HG03045 (cell line): ENCODE data around the gene DMBT1.

Experiments
- ATAC-seq: cut with Tn5 transposase; IDR thresholded peaks from one replicate; pipeline ENCODE4 v1.9.1; 2021; ENCODE audit warnings: mild to moderate bottlenecking, moderate library complexity; ENCODE audit not compliant: unreplicated experiment

The DMBT1 gene

GRCh38 chr10:122560279-122560804 is at the start of gene DMBT1:
DMBT1 (plus strand) TSS chr10:122560754; CDS start chr10:122560771, 17 bp downstream.
- ATAC-seq, result no peak

- no peak for ATAC-seq
Observed at GRCh38 chr10:122513053-122513452, 47.5 kb upstream of the DMBT1 start.

- ATAC-seq, result no peak
Observed at GRCh38 chr10:122514045-122514840, 46.3 kb upstream of the DMBT1 start.

GRCh38 chr10:122515022-122515424 is 45.5 kb upstream of the DMBT1 start:
- ATAC-seq, result no peak

- ATAC-seq, result peak; percentile 49
Observed at GRCh38 chr10:122515588-122516231, 44.8 kb upstream of the DMBT1 start.

- no peak for ATAC-seq
Observed at GRCh38 chr10:122516734-122517133, 43.8 kb upstream of the DMBT1 start.

GRCh38 chr10:122519144-122519543 is 41.4 kb upstream of the DMBT1 start:
- ATAC-seq, result no peak

GRCh38 chr10:122519873-122520272 is 40.7 kb upstream of the DMBT1 start:
- no peak for ATAC-seq

- no peak for ATAC-seq
Observed at GRCh38 chr10:122521011-122521410, 39.5 kb upstream of the DMBT1 start.

- no peak for ATAC-seq
Observed at GRCh38 chr10:122524811-122525210, 35.7 kb upstream of the DMBT1 start.

GRCh38 chr10:122525788-122526187 is 34.8 kb upstream of the DMBT1 start:
- ATAC-seq, result no peak

- no peak for ATAC-seq
Observed at GRCh38 chr10:122526892-122527291, 33.7 kb upstream of the DMBT1 start.

GRCh38 chr10:122530177-122530576 is 30.4 kb upstream of the DMBT1 start:
- ATAC-seq, result no peak

GRCh38 chr10:122531261-122531660 is 29.3 kb upstream of the DMBT1 start:
- ATAC-seq, result no peak

- ATAC-seq, result no peak
Observed at GRCh38 chr10:122531939-122532338, 28.6 kb upstream of the DMBT1 start.

- no peak for ATAC-seq
Observed at GRCh38 chr10:122532601-122533296, 27.8 kb upstream of the DMBT1 start.

- ATAC-seq, result no peak
Observed at GRCh38 chr10:122537545-122537944, 23.0 kb upstream of the DMBT1 start.

GRCh38 chr10:122541541-122542002 is 19.0 kb upstream of the DMBT1 start:
- no peak for ATAC-seq

- no peak for ATAC-seq
Observed at GRCh38 chr10:122543676-122544445, 16.7 kb upstream of the DMBT1 start.

GRCh38 chr10:122544493-122544892 is 16.1 kb upstream of the DMBT1 start:
- ATAC-seq, result no peak

GRCh38 chr10:122546242-122546641 is 14.3 kb upstream of the DMBT1 start:
- no peak for ATAC-seq
